ENCODE measurements around the gene PGLYRP4. TPM values are rescaled to one million over a fixed set of nuclear protein-coding genes. Genes with fewer than 3 reads are reported as not detected.
A peak's percentile ranks its signal among the peaks of the same experiment; 100 is the strongest.
"Not testable (repeated sequence)": the region's sequence is repeated elsewhere in the genome, so short reads cannot be mapped to it uniquely, and the experiment has no call there.

Gene PGLYRP4
- total and polyA plus RNA-seq, 8 donors = not detected

GRCh38 chr1:153322568-153322967 lies 26.1 kb downstream of the PGLYRP4 start:
- DNase-seq = no peak
- Histone ChIP-seq H3K9me3 (peaks cover 0 to 31% of the 10 kb centered on the region in 2 donors), H3K27ac (no peak overlapping the region), H3K4me1 (no peaks in the 10 kb centered on the region), H3K36me3 (no peaks in the 10 kb centered on the region), H3K27me3 (no peaks in the 10 kb centered on the region), H3K4me3 (no peak overlapping the region)
- intact Hi-C loops (cut with DNase I) = no loop called here
- TF ChIP-seq CTCF (IDR thresholded peaks at IDR 0.05) = no peak
- no peak for ATAC-seq

GRCh38 chr1:153318145-153318544 lies 30.5 kb downstream of the PGLYRP4 start:
- peaks cover 0 to 14% of the 10 kb centered on the region in 2 donors for H3K9me3 ChIP-seq
- intact Hi-C loops (cut with DNase I) = not testable (repeated sequence)

GRCh38 chr1:153316013-153316412 lies 32.6 kb downstream of the PGLYRP4 start:
- intact Hi-C loops (cut with DNase I); H3K27me3 ChIP-seq; ATAC-seq; H3K9me3 ChIP-seq; H3K27ac ChIP-seq; H3K36me3 ChIP-seq; H3K4me1 ChIP-seq; H3K4me3 ChIP-seq; DNase-seq: not testable (repeated sequence)

More at GRCh38 chr1:153318145-153318544, 30.5 kb downstream of the PGLYRP4 start:
- not testable (repeated sequence) for H3K4me3 ChIP-seq, DNase-seq, H3K27ac ChIP-seq, H3K27me3 ChIP-seq, ATAC-seq, H3K36me3 ChIP-seq, H3K4me1 ChIP-seq

GRCh38 chr1:153314388-153314787 lies 34.3 kb downstream of the PGLYRP4 start:
- H3K4me3 ChIP-seq; intact Hi-C loops (cut with DNase I); DNase-seq; H3K4me1 ChIP-seq; H3K36me3 ChIP-seq; ATAC-seq; H3K9me3 ChIP-seq; H3K27ac ChIP-seq; H3K27me3 ChIP-seq: not testable (repeated sequence)

GRCh38 chr1:153313288-153313687 lies 35.4 kb downstream of the PGLYRP4 start:
- Histone ChIP-seq H3K4me3 (no peak overlapping the region), H3K36me3 (no peaks in the 10 kb centered on the region), H3K9me3 (no peaks in the 10 kb centered on the region), H3K27me3 (no peaks in the 10 kb centered on the region), H3K27ac (no peak overlapping the region), H3K4me1 (no peaks in the 10 kb centered on the region)
- ATAC-seq (no peak), DNase-seq (no peak)
- intact Hi-C loops (cut with DNase I) = no loop called here
- TF ChIP-seq CTCF (IDR thresholded peaks at IDR 0.05) = no peak

GRCh38 chr1:153312570-153313186 lies 36.0 kb downstream of the PGLYRP4 start, which contains the start of gene PGLYRP3:
Gene PGLYRP3, minus strand, starts transcription at chr1:153312952. Its CDS starts 2,287 bp downstream, at chr1:153310665.
- DNase-seq (no peak), ATAC-seq (peak; percentile 19)
- TF ChIP-seq CTCF (IDR thresholded peaks at IDR 0.05) = no peak
- no peaks in the 10 kb centered on the region for H3K4me1 ChIP-seq
- H3K4me3 ChIP-seq = no peak within 1 kb of the TSS
- no peak within 1 kb of the TSS for H3K27ac ChIP-seq
- H3K27me3 ChIP-seq = peaks cover 0 to 4% of the 10 kb centered on the region in 2 donors
- H3K36me3 ChIP-seq = no peaks in the 10 kb centered on the region
- no peaks in the 10 kb centered on the region for H3K9me3 ChIP-seq
- intact Hi-C loops (cut with DNase I) = no loop called here

- Histone ChIP-seq H3K9me3 (no peaks in the 10 kb centered on the region), H3K36me3 (no peaks in the 10 kb centered on the region), H3K4me1 (no peaks in the 10 kb centered on the region), H3K27me3 (peaks cover 0 to 18% of the 10 kb centered on the region in 2 donors), H3K4me3 (no peak overlapping the region), H3K27ac (no peak overlapping the region)
- DNase-seq (no peak), ATAC-seq (no peak)
- intact Hi-C loops (cut with DNase I) = no loop called here
- TF ChIP-seq CTCF (IDR thresholded peaks at IDR 0.05) = no peak
These were observed 38.1 kb downstream of the PGLYRP4 start for GRCh38 chr1:153310526-153310925.
